H4 (cell line): ENCODE measurements around the gene CORIN. TPM values are rescaled to one million over a fixed set of nuclear protein-coding genes. Genes with fewer than 3 reads are reported as not detected.
"Not testable (repeated sequence)": the region's sequence is repeated elsewhere in the genome, so short reads cannot be mapped to it uniquely, and the experiment has no call there.

Source experiments
- DNase-seq: peaks from one replicate; pipeline ENCODE4 v3.0.0-alpha.2; 2015; ENCODE audit warnings: low spot score
- total RNA-seq: library from RNA; depleted of rRNA; stranded (reverse); fragments of >200 nt; shearing (Covaris generic); gene quantifications from 2 replicates; pipeline ENCODE4 v1.2.3, GENCODE V29; 2014

Gene CORIN
- total RNA-seq, 1 experiment from 2014 or later, result 0.25 TPM

DNA sequence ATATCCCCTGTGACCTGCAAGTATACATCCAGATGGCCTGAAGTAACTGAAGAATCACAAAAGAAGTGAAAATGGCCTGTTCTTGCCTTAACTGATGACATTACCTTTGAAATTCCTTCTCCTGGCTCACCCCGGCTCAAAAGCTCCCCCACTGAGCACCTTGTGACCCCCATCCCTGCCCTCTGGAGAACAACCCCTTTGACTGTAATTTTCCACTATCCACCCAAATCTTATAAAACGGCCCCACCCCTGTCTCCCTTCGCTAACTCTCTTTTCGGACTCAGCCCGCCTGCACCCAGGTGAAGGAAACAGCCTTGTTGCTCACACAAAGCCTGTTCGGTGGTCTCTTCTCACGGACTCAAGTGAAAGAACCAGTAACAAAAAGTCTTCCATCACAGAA, 69.9 kb downstream of the CORIN start:
- DNase-seq, result not testable (repeated sequence)

DNA sequence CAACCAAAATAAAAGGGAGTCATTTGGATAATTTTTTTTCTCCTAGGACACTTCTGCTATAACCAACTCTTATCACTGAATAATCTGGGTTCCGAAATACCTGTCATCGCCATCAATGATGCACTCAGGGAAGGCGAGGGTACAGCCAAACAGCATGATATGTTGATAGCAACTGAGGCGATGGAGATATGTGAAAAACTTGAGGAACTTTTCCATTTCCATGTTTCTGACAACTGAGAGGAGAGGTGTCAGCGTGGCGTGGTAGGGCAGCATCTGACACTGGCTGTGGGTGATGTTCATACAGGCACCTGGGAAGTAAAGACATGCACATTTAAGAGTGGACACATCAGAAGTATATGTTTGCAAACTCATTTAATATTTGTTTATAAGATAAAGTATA, 74.6 kb downstream of the CORIN start:
- no peak for DNase-seq

DNA sequence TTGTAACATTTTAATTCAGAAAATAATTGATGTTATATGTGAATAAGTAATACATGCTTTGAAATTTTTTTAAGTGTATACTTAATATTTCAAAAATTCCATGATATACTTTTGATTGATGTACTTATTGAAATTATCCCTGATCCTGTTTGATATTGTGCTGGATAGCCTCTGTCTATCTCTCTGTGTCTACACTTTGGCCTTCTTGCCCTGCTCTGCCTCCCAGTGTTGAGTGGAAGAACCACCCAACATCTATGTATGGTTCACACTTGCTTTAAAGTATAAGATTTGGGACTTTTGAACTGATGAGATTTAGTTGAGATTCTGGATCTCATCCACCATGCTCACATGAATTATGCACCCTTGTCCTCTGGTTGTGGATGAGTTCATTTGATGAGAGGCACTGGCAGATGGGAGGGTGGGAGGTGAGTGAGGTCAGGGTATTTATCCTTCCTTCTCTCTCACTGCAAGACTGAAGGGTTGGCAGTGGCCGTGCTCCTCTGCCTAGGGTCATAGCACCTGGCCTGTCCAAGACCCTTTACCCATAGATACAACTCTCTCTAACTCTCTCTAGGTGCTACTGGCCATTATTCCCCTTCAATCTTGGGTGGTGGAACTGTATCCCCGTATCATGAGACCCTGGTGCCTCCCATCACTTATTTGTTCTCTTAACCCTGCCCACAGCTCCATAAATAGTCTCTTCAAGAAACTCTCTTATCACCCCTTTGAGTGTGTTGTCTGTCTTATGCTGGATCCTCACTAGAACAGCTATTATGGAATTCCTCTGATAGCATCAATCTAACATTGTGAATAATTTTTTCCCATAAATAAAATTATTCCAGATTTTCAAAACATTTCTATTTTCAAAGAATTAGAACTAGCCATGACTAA, 75.2 kb downstream of the CORIN start:
- DNase-seq, result no peak

DNA sequence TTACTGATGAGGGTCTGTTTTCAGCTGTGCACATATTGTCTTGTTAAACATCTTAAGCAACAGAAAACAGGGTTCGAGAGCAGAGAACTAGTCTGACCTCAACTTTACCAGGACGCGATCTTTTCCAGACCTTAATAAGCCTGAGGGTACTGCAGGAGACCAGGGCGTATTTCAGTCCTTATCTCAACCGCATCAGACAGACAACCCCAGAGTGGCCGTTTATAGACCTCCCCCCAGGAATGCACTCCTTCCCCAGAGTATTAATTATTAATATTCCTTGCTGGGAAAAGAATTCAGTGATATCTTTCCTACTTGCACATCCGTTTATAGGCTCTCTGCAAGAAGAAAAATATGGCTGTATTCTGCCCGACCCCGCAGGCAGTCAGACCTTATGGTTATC, 84.6 kb downstream of the CORIN start:
- not testable (repeated sequence) for DNase-seq

DNA sequence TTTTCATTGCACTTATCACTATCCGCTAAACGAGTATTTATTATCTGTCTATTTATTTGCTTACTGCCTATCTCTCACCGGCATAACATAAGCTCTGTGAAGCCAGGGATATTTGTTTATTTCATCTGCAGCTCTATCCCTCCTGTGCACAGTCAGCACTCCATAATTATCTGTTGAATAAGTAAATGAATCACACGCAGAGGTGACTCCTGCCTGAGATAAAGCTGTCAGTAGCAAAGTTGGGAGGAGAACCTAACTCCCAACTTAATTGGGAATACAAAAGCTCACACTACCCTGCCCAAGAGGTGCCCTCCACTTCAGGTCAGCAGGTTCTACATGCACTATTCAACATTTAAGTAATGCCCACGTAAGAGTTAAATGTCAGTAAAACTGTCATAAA, 85.7 kb downstream of the CORIN start:
- no peak for DNase-seq

DNA sequence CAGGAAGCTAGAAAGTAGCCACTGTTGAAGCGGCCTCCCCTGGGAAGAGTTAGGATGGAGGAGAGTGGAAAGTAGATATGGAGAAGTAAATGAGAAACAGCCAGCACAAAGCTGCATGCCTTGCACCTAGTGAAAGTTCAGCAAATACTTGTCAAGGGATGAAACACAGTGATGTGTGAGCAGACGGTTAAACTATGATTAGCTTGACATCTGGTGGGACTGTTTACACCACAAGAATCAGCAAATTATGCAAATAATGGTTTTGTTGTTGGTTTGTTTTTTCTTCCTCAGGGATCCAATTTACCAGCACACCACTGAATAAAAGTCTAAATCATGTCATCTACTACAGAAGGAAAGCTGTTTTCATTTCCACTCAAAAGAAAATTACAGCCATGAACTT, 87.1 kb downstream of the CORIN start:
- no peak for DNase-seq

DNA sequence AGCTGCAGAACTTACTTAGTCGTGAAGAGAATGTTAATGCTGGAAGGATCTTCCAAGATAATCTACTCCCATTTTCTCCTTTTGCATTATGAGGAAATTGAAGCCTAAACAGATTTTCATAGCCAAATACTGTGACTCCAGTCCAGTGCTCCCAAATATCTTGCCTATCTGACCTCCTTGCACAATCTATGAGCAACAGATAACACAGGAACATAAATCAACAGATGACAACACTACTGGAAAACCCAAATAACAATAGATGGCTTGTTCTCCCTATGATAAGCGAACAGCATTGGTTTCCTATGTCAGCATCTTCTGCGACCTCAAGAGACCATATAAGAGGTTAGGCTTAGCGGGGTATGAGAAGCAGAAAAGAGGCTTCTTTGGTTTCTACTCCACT, 88.0 kb downstream of the CORIN start:
- no peak for DNase-seq

DNA sequence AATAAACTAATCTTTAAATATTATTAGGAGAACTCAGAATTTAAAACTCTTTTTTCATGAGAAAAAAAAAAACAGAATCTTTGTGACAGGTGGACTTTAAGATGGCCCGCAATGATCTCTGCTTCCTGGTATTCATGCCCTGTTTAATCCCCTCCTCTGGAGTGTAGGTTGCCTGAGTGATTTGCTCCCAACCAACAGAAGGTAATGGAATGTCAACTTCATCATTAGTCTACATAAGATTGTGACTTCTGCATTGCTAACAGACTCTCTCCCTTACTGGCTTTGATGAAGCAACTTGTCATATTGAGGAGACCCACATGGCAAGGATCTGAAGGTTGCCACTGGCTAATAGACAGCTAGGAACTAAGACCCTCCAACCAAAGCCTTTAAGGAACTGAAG, 88.8 kb downstream of the CORIN start:
- DNase-seq, result no peak

DNA sequence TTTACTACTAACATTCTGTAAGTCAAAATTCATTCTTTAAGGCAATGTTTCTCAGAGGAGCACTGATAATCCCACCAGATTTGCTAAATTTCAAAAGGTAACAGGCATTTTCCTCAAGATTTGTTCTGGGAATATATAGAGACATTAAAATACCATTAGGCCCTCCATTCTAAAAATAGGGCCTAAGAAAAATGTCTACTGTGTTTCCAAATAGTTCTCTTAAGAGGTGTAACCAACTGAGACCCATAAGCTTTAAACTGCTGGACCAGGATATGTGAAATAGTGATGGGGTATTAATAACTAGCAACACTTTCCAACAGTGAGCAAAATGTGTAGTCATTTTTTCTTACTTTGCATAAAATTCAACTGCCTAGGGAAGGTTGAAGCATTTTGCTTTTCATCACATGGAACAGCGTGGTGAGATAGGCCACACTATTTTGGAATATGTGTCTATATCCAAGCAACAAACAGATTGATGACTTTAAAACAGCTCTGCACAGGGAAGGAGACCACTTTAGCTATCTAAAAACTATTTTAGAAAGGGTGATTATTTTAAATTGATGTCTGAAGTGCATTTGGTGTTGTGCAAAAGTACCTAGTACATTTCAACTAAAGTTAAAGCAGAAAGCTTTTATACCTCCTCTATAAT, 89.9 kb downstream of the CORIN start:
- DNase-seq, result no peak

DNA sequence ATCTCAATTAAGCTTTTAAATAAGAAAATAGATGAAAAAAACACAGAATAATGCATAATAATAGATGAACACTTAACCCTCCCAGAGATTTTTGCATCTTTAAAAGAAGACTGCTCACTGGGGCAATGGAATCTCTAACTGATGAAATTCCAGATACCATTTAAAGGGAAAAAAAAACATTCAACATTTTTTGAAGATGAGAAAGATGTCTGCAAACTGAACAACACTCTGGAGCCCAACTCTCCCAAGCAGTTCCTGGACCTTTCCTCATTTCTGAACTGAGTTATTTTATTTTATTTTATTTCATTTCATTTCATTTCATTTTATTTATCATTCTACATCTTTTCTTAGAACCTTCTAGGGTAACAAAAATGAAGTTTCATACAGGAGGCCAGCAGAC, 90.7 kb downstream of the CORIN start:
- DNase-seq, result no peak

DNA sequence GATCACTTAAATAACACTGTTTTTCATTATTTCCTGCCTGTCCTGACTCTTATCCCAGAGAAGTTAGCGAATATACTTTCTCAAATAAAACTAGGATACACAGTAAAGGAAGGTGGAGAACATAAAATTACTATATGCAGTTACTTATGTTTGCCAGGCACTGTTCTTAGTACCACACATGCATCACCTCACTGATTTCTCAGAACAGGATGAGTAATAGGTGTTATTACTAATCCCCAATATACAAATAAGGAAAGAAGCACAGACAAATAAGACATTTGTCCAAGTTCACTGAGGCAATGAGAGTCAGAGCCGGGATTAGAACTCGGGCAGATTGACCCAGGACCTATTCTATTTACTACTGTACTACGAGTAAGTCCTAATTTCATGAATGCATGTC, 91.7 kb downstream of the CORIN start:
- DNase-seq, result no peak

DNA sequence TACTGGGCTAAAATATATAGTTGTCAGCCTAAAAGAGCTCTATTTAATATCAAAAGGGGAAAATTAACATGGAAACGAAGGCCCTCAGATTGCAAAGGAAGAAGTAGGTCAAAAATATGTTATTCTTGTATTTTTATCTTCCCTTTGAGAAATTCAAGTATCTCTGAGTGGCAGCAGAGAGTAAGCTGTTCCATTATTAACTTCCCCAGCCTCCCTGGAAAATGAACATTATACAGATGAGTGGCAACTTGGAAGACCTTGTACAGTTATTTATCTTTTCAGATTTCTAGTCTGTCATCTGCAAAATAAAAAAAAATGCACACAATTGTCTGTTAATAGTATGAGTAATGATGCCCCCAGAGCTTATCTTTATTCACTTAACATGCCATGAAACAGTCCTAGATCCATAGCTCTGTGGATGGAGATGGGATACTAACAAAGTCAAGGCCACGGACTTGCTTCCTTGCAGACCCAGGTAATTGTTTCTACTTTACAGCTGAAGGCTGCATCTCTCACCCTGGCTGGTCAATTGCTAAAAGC, 93.0 kb downstream of the CORIN start:
- DNase-seq, result no peak

DNA sequence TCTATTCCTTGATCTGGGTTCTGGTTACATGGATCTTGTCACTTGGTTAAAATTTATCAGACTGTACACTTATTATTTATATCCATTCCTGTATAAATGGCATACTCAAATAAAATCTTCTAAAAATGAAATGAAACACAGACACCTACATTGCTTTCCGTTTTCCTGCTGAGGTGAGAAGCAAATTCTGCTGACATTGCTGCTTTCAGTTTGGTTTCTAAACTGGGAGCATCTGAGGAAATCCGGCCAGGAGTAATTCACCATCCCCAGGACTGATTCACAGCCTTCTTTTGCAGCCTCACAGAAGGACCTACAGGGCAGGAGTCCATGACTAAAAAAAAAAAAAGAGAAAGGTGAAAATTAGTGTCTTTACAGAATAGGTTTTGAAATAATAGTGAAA, 93.6 kb downstream of the CORIN start:
- DNase-seq, result peak; percentile 19

DNA sequence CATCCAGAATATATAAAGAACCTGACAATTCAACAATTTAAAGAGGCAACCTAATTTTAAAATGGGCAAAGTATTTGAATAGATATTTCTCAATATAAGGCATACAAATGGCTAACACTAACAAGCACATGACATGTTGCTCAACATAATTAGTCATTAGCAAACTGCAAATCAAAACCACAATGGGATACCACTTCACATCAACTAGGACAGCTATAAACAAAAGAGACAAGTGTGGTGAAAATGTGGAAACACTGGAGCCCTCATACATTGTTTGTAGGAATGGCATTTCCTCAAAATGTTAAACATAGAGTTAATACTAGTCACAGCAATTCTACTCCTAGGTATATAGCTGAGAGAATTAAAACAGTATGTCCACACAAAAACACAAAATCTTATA, 96.7 kb downstream of the CORIN start:
- peak; percentile 17 for DNase-seq

DNA sequence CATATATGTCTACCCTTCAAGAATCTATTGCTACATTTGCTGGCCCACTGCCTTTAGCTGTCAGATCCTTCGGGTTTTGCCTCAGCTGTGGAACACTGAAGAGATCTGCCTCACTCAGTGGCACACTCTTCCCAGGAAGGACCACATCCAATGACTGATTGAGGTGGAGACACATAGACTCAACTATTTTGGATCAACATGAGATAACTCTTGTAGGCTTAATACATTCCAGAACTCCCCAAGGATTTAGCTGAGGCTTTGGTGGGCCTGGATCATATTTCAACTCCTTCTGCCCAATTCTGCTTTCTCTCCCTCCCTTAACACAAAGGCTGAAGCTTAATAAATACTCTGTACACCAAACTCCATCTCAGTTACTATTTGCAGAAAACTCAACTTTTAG, 100.5 kb downstream of the CORIN start:
- no peak for DNase-seq

DNA sequence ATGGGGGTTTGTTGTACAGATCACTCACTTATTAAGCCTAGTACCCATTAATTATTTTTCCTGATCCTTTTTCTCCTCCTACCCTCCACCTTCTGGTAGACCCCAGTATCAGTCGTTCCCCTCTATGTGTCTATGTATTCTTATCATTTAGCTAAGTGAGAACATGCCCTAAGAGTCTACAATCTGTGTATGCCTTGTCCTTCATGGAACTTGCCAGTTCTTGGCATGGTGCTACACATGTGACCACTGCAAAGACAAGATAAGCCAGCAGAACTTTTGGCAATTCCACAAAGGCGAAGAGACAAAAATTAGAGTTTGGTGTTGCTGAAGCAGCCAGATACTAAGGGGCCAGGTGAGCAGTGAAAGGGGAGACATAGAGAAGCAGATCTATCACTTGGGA, 101.3 kb downstream of the CORIN start:
- no peak for DNase-seq

DNA sequence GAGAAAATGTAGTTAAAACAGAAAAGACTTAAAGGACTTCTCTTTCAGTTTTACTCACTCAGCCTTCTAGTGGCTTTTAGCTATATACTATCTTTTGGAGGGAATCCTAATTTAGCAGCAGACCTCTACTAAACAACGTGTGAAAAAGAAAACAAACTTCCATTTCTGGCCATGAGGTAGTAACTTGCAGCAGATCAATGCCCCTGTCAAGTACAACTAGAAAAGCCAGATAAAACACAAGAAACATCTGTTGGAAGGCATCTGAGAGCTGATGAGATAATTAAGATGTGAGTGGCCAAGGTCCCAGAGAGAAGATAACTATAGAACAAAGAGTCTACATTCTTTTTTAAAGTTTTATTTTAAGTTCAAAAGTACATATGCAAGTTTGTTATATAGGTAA, 101.7 kb downstream of the CORIN start:
- no peak for DNase-seq

DNA sequence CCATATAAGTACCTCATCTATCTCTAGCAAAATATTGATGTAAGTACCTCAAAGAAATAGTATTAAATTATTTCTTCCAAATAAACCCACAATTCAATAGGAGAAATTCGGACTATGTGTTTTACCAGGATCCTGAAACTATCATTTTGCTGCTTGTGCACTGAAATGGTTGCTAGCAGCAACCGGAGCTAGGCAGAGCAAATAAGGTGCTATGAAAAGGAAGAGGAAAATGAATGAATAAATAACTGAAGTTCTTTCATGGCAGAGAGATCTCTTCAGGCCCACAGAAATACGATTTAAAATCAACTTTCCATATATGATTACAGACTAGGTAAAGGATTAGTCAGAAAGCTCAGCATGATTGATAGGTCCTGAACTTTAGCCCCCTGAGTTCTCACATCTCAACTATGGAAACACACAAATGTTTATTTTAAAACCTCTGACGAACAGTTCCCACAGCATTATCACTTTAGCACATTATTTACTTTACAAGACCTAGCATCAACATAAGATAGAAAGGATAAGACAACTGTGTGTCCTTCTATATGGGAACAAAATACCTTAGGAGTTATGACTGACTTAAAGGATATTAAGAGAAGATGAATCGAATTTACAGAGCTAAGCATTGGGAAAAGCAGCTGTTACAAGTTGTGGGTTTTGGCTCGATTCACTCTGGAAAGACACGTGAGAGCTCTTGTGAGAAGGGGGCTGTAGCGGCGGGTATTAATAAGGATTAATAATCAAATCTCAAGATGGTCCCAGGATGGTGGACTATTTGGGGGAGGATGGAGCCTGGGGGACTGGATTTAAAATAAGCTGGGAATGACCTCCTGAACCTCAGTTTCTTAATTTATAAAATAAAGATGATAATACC, 104.3 kb downstream of the CORIN start:
- no peak for DNase-seq

DNA sequence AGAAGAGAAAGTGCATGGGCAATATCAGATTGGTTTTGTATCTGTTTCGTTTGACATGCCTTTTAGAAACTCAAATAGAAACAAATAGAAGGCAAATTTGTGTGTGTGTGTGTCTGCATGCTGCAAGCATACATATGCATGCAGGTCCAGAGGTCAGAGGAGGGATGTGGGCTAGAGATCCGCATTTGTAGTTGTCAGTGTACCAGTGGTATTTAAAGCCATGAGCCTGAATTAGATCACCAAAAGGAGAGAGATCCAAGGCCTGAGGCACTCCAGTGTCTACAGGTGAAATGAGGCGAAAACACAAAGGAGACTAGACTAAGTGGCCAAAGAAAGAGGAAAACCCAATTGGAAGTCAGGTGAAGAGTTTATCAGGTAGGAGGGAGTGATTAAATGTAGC, 106.7 kb downstream of the CORIN start:
- DNase-seq, result no peak

DNA sequence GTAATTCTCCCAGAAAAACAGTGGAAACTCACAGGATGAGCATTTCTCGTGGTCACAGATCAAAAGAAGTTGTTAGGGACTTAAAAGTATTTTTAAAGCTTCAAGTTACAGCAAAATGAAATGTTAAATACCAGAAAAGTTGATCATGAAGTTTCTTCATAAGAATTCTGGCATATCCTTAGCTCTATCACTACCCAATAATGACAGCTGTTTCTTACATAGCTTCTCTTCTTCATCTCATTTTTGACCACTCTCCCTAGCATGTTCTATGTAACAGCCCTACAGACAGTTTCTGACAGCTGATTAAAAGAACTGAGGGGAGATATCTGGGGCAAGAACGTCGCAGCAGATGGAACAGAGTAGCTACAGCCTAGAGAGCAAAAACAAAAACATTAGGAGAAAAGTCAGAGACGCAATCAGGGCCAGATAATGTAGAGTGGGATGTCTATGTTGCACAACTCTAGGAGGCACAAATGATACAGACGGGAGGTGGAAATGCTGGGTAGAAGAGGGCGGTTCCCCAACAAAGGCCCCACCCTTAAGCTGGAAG, 108.7 kb downstream of the CORIN start:
- no peak for DNase-seq

DNA sequence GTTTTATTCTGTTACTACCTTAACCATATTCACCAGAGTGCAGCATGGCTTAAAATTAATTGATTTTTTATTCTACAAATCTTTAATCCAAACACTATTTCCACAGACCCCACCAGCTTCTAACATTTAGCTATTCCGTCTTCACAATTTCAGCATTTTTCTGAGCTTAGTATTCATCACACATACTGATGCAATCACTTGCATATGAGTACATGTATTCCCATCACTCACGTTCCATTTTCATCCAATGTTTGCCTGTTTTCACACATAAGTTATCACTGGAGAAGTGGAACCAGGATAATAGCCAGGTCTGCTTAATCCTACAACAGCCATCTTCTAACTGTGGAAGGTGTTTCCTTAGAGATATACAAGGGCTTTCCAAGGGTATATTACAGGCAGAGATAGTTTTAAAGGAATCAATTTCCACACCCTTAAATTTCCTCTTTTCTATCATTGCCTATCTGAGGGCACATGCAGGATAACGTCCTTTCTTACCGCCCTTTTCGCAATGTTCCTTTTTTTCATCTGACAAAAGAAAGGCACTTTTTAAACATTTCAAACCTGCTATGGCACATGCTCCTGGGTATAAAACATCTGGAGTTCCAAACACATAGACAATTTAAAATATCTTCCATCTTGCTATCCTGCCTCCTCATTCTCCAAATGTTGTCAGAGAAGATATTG, 115.8 kb downstream of the CORIN start:
- DNase-seq, result no peak
